Neural crest cell (in vitro differentiated cells): ENCODE data around the gene FBRS. TPM values are rescaled to one million over a fixed set of nuclear protein-coding genes. Genes with fewer than 3 reads are reported as not detected.
"Not testable (repeated sequence)": the region's sequence is repeated elsewhere in the genome, so short reads cannot be mapped to it uniquely, and the experiment has no call there.

Experiments used
- DNase-seq: peaks from one replicate; pipeline ENCODE4 v3.0.0; 2021; ENCODE audit warnings: low read depth, mixed read lengths, low spot score
- H3K27ac Mint-ChIP-seq: one replicate; pipeline ENCODE4 v1.8.0; 2021; ENCODE audit warnings: mild to moderate bottlenecking, mixed read lengths; ENCODE audit not compliant: unreplicated experiment
- H3K27me3 Mint-ChIP-seq: 2 replicates; pipeline ENCODE4 v1.8.0; 2021; ENCODE audit warnings: low read depth, mild to moderate bottlenecking, mixed read lengths
- H3K36me3 Mint-ChIP-seq: 2 replicates; pipeline ENCODE4 v1.8.0; 2021; ENCODE audit warnings: low read depth, mild to moderate bottlenecking, mixed read lengths
- H3K4me1 Mint-ChIP-seq: 2 replicates; pipeline ENCODE4 v1.8.0; 2021; ENCODE audit warnings: mixed read lengths
- H3K4me3 Mint-ChIP-seq: one replicate; pipeline ENCODE4 v1.8.0; 2021; ENCODE audit warnings: mild to moderate bottlenecking, mixed read lengths
- H3K9me3 Mint-ChIP-seq: 2 replicates; pipeline ENCODE4 v1.8.0; 2021; ENCODE audit warnings: mixed read lengths
- CTCF ChIP-seq: fragments of 200-600 bp; sonication (generic); conservative IDR thresholded peaks from 2 replicates; pipeline ENCODE4 v1.5.0; 2021; ENCODE audit warnings: antibody characterized with exemption, mild to moderate bottlenecking
- total RNA-seq: library from RNA; stranded (reverse); gene quantifications from 2 replicates; pipeline ENCODE4 v1.2.1, GENCODE V29; 2021

The FBRS gene
- total RNA-seq, 1 donor from 2014 or later: 67.1 TPM

GRCh38 chr16:30692396-30693064 lies 34.3 kb downstream of the FBRS start:
- no peaks in the 10 kb centered on the region for H3K36me3 Mint-ChIP-seq
- no peak for TF ChIP-seq CTCF
- H3K27me3 Mint-ChIP-seq: peaks cover 15% of the 10 kb centered on the region
- no peak overlapping the region for H3K27ac Mint-ChIP-seq
- H3K9me3 Mint-ChIP-seq: no peaks in the 10 kb centered on the region
- H3K4me1 Mint-ChIP-seq: peaks cover 18% of the 10 kb centered on the region
- DNase-seq: no peak
- H3K4me3 Mint-ChIP-seq: no peak overlapping the region

GRCh38 chr16:30694926-30695693 lies 36.9 kb downstream of the FBRS start:
- TF ChIP-seq CTCF: no peak
- Mint-ChIP-seq H3K9me3 (no peaks in the 10 kb centered on the region), H3K36me3 (peaks cover 3% of the 10 kb centered on the region), H3K27ac (no peak overlapping the region), H3K4me1 (peaks cover 37% of the 10 kb centered on the region), H3K4me3 (peak overlapping the region; percentile 77), H3K27me3 (peaks cover 15% of the 10 kb centered on the region)
- no peak for DNase-seq

GRCh38 chr16:30696646-30697045 lies 38.4 kb downstream of the FBRS start:
- not testable (repeated sequence) for H3K27ac Mint-ChIP-seq, H3K36me3 Mint-ChIP-seq, H3K9me3 Mint-ChIP-seq, DNase-seq
- Mint-ChIP-seq H3K27me3 (peaks cover 14% of the 10 kb centered on the region), H3K4me3 (peak overlapping the region; percentile 31), H3K4me1 (peaks cover 42% of the 10 kb centered on the region)

- TF ChIP-seq CTCF: no peak
- peaks cover 7% of the 10 kb centered on the region for H3K36me3 Mint-ChIP-seq
- DNase-seq: no peak
- peak overlapping the region; percentile 97 for H3K4me3 Mint-ChIP-seq
- peaks cover 7% of the 10 kb centered on the region for H3K27me3 Mint-ChIP-seq
- H3K27ac Mint-ChIP-seq: peak overlapping the region; percentile 100
- no peaks in the 10 kb centered on the region for H3K9me3 Mint-ChIP-seq
- peaks cover 40% of the 10 kb centered on the region for H3K4me1 Mint-ChIP-seq
Observed at GRCh38 chr16:30697264-30698138, 39.3 kb downstream of the FBRS start.

GRCh38 chr16:30698139-30698815 lies 40.0 kb downstream of the FBRS start:
- Mint-ChIP-seq H3K36me3 (peaks cover 11% of the 10 kb centered on the region), H3K9me3 (no peaks in the 10 kb centered on the region), H3K27me3 (peaks cover 5% of the 10 kb centered on the region), H3K27ac (peak overlapping the region; percentile 100), H3K4me3 (peak overlapping the region; percentile 97), H3K4me1 (peaks cover 38% of the 10 kb centered on the region)
- TF ChIP-seq CTCF: no peak
- DNase-seq: peak; percentile 98
